Embryonic facial prominence (tissue), 1 donor: ENCODE data around the gene PLCB1.
"Not testable (repeated sequence)": the region's sequence is repeated elsewhere in the genome, so short reads cannot be mapped to it uniquely, and the experiment has no call there.

ENCODE experiments used
- DNase-seq: peaks from one replicate; pipeline ENCODE4 v3.0.0-alpha.2; 2016; ENCODE audit errors: extremely low spot score

The PLCB1 gene

GRCh38 chr20:8131598-8132483 lies at the start of gene PLCB1:
PLCB1 (plus strand) TSS chr20:8132266; CDS start chr20:8132652, 386 bp downstream.
- DNase-seq, result peak; percentile 75

DNA sequence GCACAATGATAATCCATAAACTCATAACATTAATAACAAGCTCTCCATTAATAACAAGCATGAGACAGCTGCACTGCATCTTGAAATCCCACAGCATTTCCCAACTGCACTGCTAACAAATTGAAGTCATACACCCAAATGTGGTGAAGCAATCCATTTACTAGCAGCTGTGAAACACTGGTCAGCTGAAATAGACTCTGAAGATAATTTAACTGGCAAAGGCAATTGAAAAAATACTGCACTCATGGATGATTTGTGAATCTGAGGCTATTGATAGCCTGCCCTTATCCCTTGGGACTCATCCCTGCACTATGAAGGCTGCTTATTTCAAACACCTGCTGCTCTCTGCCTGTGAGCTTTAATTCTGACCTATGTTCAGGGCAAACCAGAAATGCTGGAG lies 49.1 kb upstream of the PLCB1 start:
- no peak for DNase-seq

DNA sequence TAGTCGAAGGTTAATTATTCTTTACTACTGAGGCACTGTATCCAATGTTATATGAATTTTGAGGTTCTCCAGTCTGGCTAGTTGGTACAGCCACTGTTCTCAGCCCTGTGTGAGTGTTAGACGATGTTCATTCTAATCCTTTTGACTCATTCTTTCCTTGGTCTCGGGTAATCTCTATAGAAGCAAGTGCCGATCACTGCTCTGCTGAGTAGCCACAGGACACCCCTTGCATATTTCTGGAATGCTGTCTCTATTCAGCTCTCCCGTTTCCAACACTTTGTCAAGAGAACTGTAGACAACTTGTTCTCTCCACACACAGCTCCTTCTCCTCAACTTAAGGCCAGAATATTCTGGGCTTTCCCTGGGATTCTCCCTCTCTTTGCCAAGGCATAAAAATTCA lies 42.4 kb upstream of the PLCB1 start:
- DNase-seq, result no peak

- peak; percentile 62 for DNase-seq
Observed at GRCh38 chr20:8094415-8094818, 37.6 kb upstream of the PLCB1 start.

GRCh38 chr20:8094850-8095249 lies 37.2 kb upstream of the PLCB1 start:
- no peak for DNase-seq

DNA sequence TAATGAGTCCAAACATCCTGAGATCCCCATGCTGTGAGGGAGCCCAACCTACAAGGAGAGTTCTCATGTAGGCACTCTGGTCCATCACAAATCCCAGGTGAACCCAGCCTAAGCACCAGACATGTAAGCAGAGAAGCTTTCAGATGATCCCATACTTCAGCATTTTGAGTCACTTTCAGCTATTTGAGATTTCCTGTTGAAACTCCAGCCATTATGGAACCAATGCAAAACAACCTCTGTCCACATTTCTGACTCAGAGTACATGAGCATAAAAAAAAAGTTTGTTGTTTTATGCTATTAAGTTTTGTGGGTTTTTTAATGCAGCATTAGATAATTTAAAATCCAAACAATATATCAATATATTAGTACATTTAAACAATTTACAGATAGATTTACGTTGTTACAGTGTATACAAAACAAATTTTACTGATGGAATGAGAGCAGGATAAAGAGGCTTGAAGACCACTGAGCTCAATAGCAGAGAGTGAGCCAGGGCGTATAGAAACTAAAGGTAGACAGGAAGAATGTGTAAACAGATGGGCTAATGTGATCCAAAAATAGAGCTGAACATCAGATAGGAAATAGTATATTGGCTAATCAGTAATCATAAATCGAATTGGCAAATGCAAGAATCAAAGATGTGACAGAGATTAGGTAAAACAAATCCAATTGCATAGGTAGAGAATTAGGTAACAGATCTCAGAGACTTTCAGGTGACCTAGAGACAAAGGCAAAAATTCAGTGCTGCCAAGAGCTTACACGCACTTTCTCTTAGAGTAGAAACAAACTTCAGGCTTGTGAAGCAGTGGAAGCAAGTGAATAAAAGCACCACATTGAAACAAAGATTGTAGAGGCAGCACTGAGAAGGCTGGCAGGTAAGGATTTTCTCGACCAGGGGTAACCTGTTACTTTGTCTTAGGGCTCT lies 36.2 kb upstream of the PLCB1 start:
- no peak for DNase-seq

- no peak for DNase-seq
Observed at GRCh38 chr20:8097307-8097706, 34.8 kb upstream of the PLCB1 start.

DNA sequence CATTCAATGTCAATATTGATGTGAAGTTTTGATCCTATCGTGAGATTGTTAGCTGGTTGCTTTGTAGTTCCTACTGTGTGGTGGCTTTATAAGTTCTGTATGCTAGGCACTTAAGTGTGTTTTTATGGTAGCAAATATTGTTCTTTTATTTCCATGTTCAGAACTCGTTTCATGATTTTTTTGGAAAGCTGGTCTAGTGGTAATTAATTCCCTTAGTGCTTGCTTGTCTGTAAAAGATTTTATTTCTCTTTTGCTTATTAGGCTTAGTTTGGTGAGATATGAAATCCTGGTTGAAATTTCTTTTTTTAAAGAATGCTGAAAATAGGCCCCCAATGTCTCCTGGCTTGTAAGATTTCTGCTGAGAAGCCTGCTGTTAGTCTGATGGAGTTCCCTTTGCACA lies 27.8 kb upstream of the PLCB1 start:
- no peak for DNase-seq

GRCh38 chr20:8114612-8115011 lies 17.5 kb upstream of the PLCB1 start:
- not testable (repeated sequence) for DNase-seq

GRCh38 chr20:8115436-8115835 lies 16.6 kb upstream of the PLCB1 start:
- no peak for DNase-seq

- no peak for DNase-seq
Observed at GRCh38 chr20:8116067-8116811, 15.8 kb upstream of the PLCB1 start.

GRCh38 chr20:8117636-8118035 lies 14.4 kb upstream of the PLCB1 start:
- no peak for DNase-seq

DNA sequence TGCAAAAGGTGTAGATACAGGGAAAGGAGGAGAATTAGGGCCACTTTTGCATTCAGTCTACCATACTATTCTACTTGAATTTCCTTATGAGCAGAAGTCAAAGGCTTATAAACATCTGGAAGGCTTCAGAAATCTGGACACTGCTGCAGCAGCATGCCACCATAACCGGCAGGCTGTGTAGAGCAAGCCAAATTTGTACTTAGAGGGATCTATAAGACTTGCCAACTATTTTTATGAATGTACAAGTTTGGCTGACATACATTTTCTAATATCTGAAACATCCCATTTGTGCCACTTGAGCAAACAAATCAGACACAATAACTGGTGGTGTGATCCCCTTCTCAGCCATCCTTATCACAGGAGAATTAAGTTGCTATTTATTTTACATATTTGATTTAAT lies 14.0 kb upstream of the PLCB1 start:
- DNase-seq, result no peak

DNA sequence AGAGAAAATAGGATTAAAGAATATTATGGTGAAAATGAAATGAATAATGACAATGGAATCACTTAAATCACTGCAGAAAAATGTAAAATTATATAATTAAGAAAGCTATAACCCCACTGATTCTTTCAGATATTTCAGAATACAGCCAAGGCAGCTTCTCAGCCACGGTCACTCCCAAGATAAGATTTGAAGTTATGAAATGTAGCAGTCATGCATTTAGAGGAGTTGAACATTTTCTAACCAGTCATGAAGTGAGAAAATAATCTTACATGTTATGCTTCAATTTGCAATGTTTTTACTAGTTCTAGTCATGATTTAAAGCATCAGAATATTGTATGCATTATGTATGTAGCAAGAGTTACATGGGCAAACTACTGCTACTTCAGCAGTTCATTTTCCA lies 13.3 kb upstream of the PLCB1 start:
- no peak for DNase-seq

GRCh38 chr20:8121666-8122065 lies 10.4 kb upstream of the PLCB1 start:
- no peak for DNase-seq

DNA sequence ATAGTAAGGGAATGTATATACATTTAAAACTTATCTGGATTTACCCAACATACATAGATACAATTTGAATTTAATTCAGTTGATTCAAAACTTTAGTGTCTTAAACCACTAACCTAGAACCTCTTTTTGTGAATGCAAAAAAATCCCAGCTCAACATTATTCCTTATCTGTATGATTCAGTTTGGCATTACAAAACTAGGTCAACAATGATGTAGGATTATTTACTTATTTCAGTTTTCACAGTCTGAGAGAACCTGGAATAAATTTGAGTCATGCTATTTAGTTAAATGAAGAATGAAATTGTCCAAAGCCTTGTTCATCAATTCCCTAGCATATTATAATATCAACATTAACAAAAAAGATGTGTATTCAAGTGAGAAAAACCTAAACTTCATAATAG lies 7.4 kb upstream of the PLCB1 start:
- DNase-seq, result no peak

GRCh38 chr20:8126181-8126580 lies 5.9 kb upstream of the PLCB1 start:
- DNase-seq, result no peak

GRCh38 chr20:8126841-8127378 lies 5.2 kb upstream of the PLCB1 start:
- no peak for DNase-seq

DNA sequence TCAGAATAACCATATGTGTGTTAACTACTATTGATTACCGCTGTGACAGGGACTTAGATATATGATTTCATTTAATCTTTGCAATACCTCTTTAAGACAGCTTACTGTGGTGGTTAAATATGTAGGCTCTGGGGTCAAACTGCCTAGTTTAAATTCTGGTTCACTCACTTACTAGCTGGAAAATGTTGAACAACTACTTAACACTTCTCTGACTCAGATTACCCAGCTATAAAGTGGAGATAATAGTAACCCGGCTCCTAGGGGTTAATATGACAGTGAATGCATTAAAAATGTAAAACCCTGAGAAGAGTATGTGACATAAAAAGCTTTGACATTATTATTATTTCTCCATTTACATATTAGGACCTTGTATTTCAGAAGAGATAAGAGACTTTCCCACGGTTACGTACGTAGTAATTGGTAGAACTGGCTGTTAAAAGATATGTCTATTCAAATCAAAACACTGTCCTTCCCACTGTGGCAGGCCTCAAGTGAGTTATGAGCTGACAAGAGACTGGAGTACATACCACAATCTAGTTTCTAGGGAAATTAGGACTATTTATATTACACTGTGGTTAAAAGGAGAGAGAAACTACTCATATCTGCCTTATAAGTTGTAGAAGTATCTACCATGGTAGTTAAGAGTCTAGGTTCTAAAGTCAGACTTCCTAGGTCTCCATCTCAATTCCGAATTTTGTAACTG lies 4.4 kb upstream of the PLCB1 start:
- DNase-seq, result no peak

DNA sequence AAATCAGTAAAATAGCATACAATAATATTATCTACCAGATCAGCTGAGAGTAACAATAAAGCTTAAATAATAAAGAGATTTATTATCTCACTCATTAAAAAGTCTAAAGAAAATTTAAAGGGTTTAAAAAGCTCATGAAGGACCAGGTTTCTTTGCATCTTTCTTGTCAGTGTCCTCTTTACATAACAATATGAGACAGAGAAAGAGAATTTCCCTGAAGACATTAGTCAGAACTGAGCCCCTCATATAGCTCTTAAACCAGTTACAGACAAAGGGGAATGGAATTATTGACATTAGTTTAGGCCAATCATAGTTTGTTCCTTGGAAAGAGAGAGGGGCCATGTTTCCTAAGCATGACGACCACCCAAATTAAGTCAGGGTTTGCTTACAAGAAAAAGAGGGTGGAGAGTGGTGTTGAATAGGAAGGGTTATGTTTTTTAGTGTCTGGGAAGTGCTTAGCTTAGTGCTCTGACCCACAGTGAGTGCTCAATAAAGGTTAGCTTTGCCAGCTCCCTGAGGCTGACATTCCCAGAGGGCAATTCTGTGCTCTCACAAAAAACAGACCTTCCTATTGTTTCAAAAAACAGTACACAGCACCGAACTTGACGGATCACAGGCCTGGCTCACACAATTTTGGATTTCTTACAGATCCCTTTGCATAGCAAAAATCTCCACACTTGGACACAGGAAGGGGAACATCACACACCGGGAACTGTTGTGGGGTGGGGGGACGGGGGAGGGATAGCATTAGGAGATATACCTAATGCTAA lies 3.6 kb upstream of the PLCB1 start:
- no peak for DNase-seq
